GM19025 (cell line): ENCODE data around the gene NAALADL2.
"Not testable (repeated sequence)": the region's sequence is repeated elsewhere in the genome, so short reads cannot be mapped to it uniquely, and the experiment has no call there.

Source experiments
- ATAC-seq: cut with Tn5 transposase; IDR thresholded peaks from one replicate; pipeline ENCODE4 v1.9.1; 2021; ENCODE audit warnings: mild to moderate bottlenecking, low read depth, moderate library complexity; ENCODE audit not compliant: unreplicated experiment

Gene NAALADL2

GRCh38 chr3:175066617-175067415 lies 207.7 kb downstream of the NAALADL2 start:
- ATAC-seq = no peak

GRCh38 chr3:175068587-175068986 lies 209.5 kb downstream of the NAALADL2 start:
- ATAC-seq = no peak

- ATAC-seq = no peak
Observed at GRCh38 chr3:175070946-175071345, 211.8 kb downstream of the NAALADL2 start.

GRCh38 chr3:175073219-175073905 lies 214.2 kb downstream of the NAALADL2 start:
- no peak for ATAC-seq

GRCh38 chr3:175075269-175075668 lies 216.1 kb downstream of the NAALADL2 start:
- no peak for ATAC-seq

- ATAC-seq = no peak
Observed at GRCh38 chr3:175077216-175077615, 218.1 kb downstream of the NAALADL2 start.

- no peak for ATAC-seq
Observed at GRCh38 chr3:175082631-175083030, 223.5 kb downstream of the NAALADL2 start.

GRCh38 chr3:175087128-175087527 lies 228.0 kb downstream of the NAALADL2 start:
- not testable (repeated sequence) for ATAC-seq

- no peak for ATAC-seq
Observed at GRCh38 chr3:175088766-175089380, 229.7 kb downstream of the NAALADL2 start.

GRCh38 chr3:175091426-175092114 lies 232.4 kb downstream of the NAALADL2 start:
- no peak for ATAC-seq

- ATAC-seq = no peak
Observed at GRCh38 chr3:175093748-175094147, 234.6 kb downstream of the NAALADL2 start.

GRCh38 chr3:175094344-175094743 lies 235.2 kb downstream of the NAALADL2 start:
- ATAC-seq = no peak

GRCh38 chr3:175098644-175099043 lies 239.5 kb downstream of the NAALADL2 start:
- ATAC-seq = no peak

GRCh38 chr3:175102161-175102560 lies 243.0 kb downstream of the NAALADL2 start:
- no peak for ATAC-seq

- no peak for ATAC-seq
Observed at GRCh38 chr3:175103298-175103697, 244.2 kb downstream of the NAALADL2 start.

- no peak for ATAC-seq
Observed at GRCh38 chr3:175105066-175105465, 245.9 kb downstream of the NAALADL2 start.

GRCh38 chr3:175107231-175107630 lies 248.1 kb downstream of the NAALADL2 start:
- no peak for ATAC-seq

- ATAC-seq = no peak
Observed at GRCh38 chr3:175107995-175108394, 248.9 kb downstream of the NAALADL2 start.

- no peak for ATAC-seq
Observed at GRCh38 chr3:175108613-175109151, 249.5 kb downstream of the NAALADL2 start.

- no peak for ATAC-seq
Observed at GRCh38 chr3:175111036-175111435, 251.9 kb downstream of the NAALADL2 start.
